HepG2 (cell line): Measurements from ENCODE around the gene INHBC. TPM values are rescaled to one million over a fixed set of nuclear protein-coding genes. Genes with fewer than 3 reads are reported as not detected.
A peak's percentile ranks its signal among the peaks of the same experiment; 100 is the strongest.

Experiments
- DNMT3B ChIP-seq: conservative IDR thresholded peaks from 2 replicates; pipeline ENCODE4 v1.6.1; 2016; ENCODE audit warnings: missing biosample characterization, control low read depth
- POLR2AphosphoS2 ChIP-seq: IDR thresholded peaks from 2 replicates; pipeline ENCODE4 v1.6.1; 2011; ENCODE audit warnings: low read depth, low read length, improper control_type of control experiment
- SIX4 ChIP-seq: sonication (generic); formaldehyde crosslinking; IDR thresholded peaks from 2 replicates; pipeline ENCODE4 v1.4.0; 2020; ENCODE audit warnings: missing genetic modification reagents
- SKI ChIP-seq: fragments of 450-650 bp; IDR thresholded peaks from one replicate; pipeline ENCODE4 v1.6.1; 2018; ENCODE audit warnings: mild to moderate bottlenecking; ENCODE audit not compliant: partially characterized antibody
- SMAD3 ChIP-seq: sonication (generic); formaldehyde crosslinking; IDR thresholded peaks from 2 replicates; pipeline ENCODE4 v1.4.0; 2020; ENCODE audit warnings: missing genetic modification reagents
- SNAI1 ChIP-seq: sonication (generic); formaldehyde crosslinking; IDR thresholded peaks from 2 replicates; pipeline ENCODE4 v1.5.0; 2020; ENCODE audit warnings: mild to moderate bottlenecking, missing genetic modification reagents, borderline replicate concordance
- TGIF2 ChIP-seq: IDR thresholded peaks from 2 replicates; pipeline ENCODE4 v1.6.1; 2016; ENCODE audit warnings: control low read depth, missing compliant biosample characterization
- ZBTB21 ChIP-seq: sonication (generic); formaldehyde crosslinking; IDR thresholded peaks from 2 replicates; pipeline ENCODE4 v1.4.0; 2020; ENCODE audit warnings: missing genetic modification reagents
- ZNF530 ChIP-seq: sonication (generic); formaldehyde crosslinking; IDR thresholded peaks from 2 replicates; pipeline ENCODE4 v1.5.0; 2020; ENCODE audit warnings: low read depth, mild to moderate bottlenecking, missing genetic modification reagents
- ZNF790 ChIP-seq: sonication (generic); formaldehyde crosslinking; IDR thresholded peaks from 2 replicates; pipeline ENCODE4 v1.8.0; 2022; ENCODE audit warnings: missing genetic modification reagents, mild to moderate bottlenecking, borderline replicate concordance
- ZNF816 ChIP-seq: sonication (generic); formaldehyde crosslinking; IDR thresholded peaks from 2 replicates; pipeline ENCODE4 v1.8.0; 2022; ENCODE audit warnings: missing genetic modification reagents, mild to moderate bottlenecking, borderline replicate concordance
- polyA plus RNA-seq, 8 experiments: library from polyadenylated mRNA; depleted of rRNA in 3 of 8; stranded (reverse) in 7 of 8; unstranded in 1 of 8; fragments of >200 nt; fragmentation: Illumina TruSeq in 4 of 8; extraction: Trizol in 4 of 8; gene quantifications; 2 replicates each; pipeline versions ENCODE4 v1.2.1 to v1.2.3, GENCODE V29; 2011 to 2016; ENCODE audit warnings: low read depth in 4 of 8, missing spikeins in 1 of 8, mixed read lengths in 1 of 8; ENCODE audit not compliant: insufficient read depth in 1 of 8
- total RNA-seq, 5 experiments: library from RNA; depleted of rRNA; stranded (reverse); fragments of >200 nt; fragmentation: Illumina TruSeq; extraction: Trizol; gene quantifications; 2 replicates each; pipeline ENCODE4 v1.2.3, GENCODE V29; 2016; ENCODE audit warnings: low read depth in 1 of 5
- TF ChIP-seq, protein P1 (sequence below): IDR thresholded peaks from 2 replicates; pipeline ENCODE4 v1.6.1; 2012; ENCODE audit warnings: low read depth, low read length, improper control_type of control experiment
- TF ChIP-seq, protein P2 (sequence below): IDR thresholded peaks from 2 replicates; pipeline ENCODE4 v1.6.1; 2012; ENCODE audit warnings: low read length, improper control_type of control experiment
- TF ChIP-seq, protein P3 (sequence below): IDR thresholded peaks from 2 replicates; pipeline ENCODE4 v1.6.1; 2016; ENCODE audit warnings: missing compliant biosample characterization, missing genetic modification reagents, borderline replicate concordance
- TF ChIP-seq, protein P4 (sequence below), 2 experiments: sonication (generic) in 1 of 2; formaldehyde crosslinking in 1 of 2; IDR thresholded peaks; 2 replicates each; pipeline versions ENCODE4 v1.5.1 to v1.6.1; 2011 to 2020; ENCODE audit warnings: borderline replicate concordance in 1 of 2, low read depth in 1 of 2, low read length in 1 of 2, mild to moderate bottlenecking in 1 of 2, missing genetic modification reagents in 1 of 2, moderate library complexity in 1 of 2
- TF ChIP-seq, protein P5 (sequence below): IDR thresholded peaks from 2 replicates; pipeline ENCODE4 v1.6.1; 2016; ENCODE audit warnings: missing compliant biosample characterization, missing genetic modification reagents, borderline replicate concordance
- TF ChIP-seq, protein P6 (sequence below): sonication (generic); formaldehyde crosslinking; IDR thresholded peaks from 2 replicates; pipeline ENCODE4 v1.4.0; 2020; ENCODE audit warnings: missing genetic modification reagents

Gene INHBC
- total and polyA plus RNA-seq, 2 of the 13 experiments (the other 11 are each of a cell fraction or from before 2014, with no cell fraction given) = 1.8 to 13.8 TPM

DNA sequence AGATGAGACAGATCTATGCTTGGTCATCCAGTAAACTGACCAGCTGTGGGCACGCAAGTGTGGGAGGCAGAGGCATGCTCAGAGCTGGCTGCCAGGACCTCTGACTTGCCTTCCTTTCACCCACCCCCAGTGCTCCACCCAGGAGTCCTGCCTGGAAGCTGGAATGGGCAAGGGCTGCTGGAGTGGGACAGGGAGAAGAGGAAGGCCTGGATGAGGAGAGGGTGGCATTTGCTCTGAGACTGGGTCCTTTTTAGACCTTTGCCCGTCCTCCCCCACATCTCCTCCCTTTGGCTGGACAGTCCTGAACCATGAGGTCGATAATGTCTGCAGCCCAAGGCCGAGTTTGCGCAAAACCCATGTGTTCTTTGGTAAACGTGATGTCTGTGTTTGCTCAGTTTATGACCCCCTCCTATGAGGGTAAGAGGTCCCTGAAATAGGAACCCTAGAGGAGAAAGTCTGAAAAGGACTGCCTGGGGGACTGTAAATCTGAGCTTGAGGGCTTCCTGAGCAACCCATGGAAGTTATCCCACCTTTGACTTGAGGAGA is 16.7 kb downstream of the INHBC start (continued):
- TF ChIP-seq, protein P1, sequence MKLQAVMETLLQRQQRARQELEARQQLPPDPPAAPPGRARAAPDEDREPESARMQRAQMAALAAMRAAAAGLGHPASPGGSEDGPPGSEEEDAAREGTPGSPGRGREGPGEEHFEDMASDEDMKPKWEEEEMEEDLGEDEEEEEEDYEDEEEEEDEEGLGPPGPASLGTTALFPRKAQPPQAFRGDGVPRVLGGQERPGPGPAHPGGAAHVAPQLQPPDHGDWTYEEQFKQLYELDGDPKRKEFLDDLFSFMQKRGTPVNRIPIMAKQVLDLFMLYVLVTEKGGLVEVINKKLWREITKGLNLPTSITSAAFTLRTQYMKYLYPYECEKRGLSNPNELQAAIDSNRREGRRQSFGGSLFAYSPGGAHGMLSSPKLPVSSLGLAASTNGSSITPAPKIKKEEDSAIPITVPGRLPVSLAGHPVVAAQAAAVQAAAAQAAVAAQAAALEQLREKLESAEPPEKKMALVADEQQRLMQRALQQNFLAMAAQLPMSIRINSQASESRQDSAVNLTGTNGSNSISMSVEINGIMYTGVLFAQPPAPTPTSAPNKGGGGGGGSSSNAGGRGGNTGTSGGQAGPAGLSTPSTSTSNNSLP = peak; percentile 91
- TF ChIP-seq ZNF790 (CRISPR knock-in tag) (no peak), SIX4 (peak; percentile 96), SNAI1 (CRISPR knock-in tag) (no peak), DNMT3B (CRISPR knock-in tag) (no peak), TGIF2 (CRISPR knock-in tag) (peak; percentile 87; the same call in 1 of the 2 replicates), POLR2AphosphoS2 (no peak), ZNF530 (CRISPR knock-in tag) (no peak), SMAD3 (peak; percentile 93), ZBTB21 (CRISPR knock-in tag) (peak; percentile 58; the same call in 1 of the 2 replicates), SKI (peak; percentile 100), ZNF816 (peak; percentile 53; the same call in 1 of the 2 replicates)
- TF ChIP-seq, protein P2, sequence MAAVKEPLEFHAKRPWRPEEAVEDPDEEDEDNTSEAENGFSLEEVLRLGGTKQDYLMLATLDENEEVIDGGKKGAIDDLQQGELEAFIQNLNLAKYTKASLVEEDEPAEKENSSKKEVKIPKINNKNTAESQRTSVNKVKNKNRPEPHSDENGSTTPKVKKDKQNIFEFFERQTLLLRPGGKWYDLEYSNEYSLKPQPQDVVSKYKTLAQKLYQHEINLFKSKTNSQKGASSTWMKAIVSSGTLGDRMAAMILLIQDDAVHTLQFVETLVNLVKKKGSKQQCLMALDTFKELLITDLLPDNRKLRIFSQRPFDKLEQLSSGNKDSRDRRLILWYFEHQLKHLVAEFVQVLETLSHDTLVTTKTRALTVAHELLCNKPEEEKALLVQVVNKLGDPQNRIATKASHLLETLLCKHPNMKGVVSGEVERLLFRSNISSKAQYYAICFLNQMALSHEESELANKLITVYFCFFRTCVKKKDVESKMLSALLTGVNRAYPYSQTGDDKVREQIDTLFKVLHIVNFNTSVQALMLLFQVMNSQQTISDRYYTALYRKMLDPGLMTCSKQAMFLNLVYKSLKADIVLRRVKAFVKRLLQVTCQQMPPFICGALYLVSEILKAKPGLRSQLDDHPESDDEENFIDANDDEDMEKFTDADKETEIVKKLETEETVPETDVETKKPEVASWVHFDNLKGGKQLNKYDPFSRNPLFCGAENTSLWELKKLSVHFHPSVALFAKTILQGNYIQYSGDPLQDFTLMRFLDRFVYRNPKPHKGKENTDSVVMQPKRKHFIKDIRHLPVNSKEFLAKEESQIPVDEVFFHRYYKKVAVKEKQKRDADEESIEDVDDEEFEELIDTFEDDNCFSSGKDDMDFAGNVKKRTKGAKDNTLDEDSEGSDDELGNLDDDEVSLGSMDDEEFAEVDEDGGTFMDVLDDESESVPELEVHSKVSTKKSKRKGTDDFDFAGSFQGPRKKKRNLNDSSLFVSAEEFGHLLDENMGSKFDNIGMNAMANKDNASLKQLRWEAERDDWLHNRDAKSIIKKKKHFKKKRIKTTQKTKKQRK = no peak
- TF ChIP-seq, protein P3, sequence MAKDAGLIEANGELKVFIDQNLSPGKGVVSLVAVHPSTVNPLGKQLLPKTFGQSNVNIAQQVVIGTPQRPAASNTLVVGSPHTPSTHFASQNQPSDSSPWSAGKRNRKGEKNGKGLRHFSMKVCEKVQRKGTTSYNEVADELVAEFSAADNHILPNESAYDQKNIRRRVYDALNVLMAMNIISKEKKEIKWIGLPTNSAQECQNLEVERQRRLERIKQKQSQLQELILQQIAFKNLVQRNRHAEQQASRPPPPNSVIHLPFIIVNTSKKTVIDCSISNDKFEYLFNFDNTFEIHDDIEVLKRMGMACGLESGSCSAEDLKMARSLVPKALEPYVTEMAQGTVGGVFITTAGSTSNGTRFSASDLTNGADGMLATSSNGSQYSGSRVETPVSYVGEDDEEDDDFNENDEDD = peak; percentile 80
- TF ChIP-seq, protein P4, sequence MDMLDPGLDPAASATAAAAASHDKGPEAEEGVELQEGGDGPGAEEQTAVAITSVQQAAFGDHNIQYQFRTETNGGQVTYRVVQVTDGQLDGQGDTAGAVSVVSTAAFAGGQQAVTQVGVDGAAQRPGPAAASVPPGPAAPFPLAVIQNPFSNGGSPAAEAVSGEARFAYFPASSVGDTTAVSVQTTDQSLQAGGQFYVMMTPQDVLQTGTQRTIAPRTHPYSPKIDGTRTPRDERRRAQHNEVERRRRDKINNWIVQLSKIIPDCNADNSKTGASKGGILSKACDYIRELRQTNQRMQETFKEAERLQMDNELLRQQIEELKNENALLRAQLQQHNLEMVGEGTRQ (IDR thresholded peaks at IDR 0.05; ENCODE audit: low read depth, low read length) = no peak
- TF ChIP-seq, protein P4 (CRISPR knock-in tag; IDR thresholded peaks at IDR 0.05; ENCODE audit: borderline replicate concordance) = peak; percentile 35; the same call in 1 of the 2 replicates
- TF ChIP-seq, protein P5, sequence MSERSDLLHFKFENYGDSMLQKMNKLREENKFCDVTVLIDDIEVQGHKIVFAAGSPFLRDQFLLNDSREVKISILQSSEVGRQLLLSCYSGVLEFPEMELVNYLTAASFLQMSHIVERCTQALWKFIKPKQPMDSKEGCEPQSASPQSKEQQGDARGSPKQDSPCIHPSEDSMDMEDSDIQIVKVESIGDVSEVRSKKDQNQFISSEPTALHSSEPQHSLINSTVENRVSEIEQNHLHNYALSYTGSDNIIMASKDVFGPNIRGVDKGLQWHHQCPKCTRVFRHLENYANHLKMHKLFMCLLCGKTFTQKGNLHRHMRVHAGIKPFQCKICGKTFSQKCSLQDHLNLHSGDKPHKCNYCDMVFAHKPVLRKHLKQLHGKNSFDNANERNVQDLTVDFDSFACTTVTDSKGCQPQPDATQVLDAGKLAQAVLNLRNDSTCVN (CRISPR knock-in tag) = no peak
- TF ChIP-seq, protein P6, sequence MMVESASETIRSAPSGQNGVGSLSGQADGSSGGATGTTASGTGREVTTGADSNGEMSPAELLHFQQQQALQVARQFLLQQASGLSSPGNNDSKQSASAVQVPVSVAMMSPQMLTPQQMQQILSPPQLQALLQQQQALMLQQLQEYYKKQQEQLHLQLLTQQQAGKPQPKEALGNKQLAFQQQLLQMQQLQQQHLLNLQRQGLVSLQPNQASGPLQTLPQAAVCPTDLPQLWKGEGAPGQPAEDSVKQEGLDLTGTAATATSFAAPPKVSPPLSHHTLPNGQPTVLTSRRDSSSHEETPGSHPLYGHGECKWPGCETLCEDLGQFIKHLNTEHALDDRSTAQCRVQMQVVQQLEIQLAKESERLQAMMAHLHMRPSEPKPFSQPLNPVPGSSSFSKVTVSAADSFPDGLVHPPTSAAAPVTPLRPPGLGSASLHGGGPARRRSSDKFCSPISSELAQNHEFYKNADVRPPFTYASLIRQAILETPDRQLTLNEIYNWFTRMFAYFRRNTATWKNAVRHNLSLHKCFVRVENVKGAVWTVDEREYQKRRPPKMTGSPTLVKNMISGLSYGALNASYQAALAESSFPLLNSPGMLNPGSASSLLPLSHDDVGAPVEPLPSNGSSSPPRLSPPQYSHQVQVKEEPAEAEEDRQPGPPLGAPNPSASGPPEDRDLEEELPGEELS (CRISPR knock-in tag) = peak; percentile 90
